Ovary (tissue), 3 donors: ENCODE data around the gene ZNF609.

ENCODE experiments used
- EP300 ChIP-seq: sonication (generic); formaldehyde crosslinking; IDR thresholded peaks from one replicate; pipeline ENCODE4 v1.6.1; 2017; ENCODE audit warnings: antibody characterized with exemption
- POLR2A ChIP-seq: fragments of 450-650 bp; IDR thresholded peaks from one replicate; pipeline ENCODE4 v1.6.1; 2017; ENCODE audit warnings: antibody characterized with exemption, mild to moderate bottlenecking, moderate library complexity
- TF ChIP-seq, protein P1 (sequence below), 3 donors: fragments of 450-650 bp in 2 of 3; fragments of 200-600 bp in 1 of 3; IDR thresholded peaks; one replicate each; pipeline versions ENCODE4 v1.5.1 to v1.8.0; 2016 to 2022; ENCODE audit warnings: antibody characterized with exemption in 3 of 3, mild to moderate bottlenecking in 1 of 3
- donor health status: DM: no; HTN: no; CAD: no.

DNA sequence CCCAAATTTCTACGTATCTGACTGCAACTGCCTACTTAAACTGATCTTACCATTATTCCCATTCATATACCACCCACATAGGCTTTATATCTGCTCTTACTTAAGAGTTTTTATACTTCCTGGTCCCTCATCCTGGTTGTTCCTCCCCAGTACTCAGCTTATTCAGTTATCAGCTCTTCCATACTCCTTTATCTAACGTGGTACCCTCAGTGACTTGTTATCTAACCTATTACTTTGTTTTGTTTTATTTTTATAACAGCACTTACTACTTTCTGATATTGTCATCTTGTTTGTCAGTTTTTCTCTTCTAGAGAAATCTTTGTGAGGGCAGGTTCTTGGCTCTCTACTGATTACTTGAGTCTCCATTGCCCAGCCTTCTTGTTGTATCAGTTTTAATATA is 100.6 kb downstream of the ZNF609 start:
- TF ChIP-seq, protein P1, sequence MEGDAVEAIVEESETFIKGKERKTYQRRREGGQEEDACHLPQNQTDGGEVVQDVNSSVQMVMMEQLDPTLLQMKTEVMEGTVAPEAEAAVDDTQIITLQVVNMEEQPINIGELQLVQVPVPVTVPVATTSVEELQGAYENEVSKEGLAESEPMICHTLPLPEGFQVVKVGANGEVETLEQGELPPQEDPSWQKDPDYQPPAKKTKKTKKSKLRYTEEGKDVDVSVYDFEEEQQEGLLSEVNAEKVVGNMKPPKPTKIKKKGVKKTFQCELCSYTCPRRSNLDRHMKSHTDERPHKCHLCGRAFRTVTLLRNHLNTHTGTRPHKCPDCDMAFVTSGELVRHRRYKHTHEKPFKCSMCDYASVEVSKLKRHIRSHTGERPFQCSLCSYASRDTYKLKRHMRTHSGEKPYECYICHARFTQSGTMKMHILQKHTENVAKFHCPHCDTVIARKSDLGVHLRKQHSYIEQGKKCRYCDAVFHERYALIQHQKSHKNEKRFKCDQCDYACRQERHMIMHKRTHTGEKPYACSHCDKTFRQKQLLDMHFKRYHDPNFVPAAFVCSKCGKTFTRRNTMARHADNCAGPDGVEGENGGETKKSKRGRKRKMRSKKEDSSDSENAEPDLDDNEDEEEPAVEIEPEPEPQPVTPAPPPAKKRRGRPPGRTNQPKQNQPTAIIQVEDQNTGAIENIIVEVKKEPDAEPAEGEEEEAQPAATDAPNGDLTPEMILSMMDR (IDR thresholded peaks at IDR 0.05), result no peak
- TF ChIP-seq POLR2A (no peak), EP300 (no peak)
